OCI-M1 (cell line): ENCODE measurements around the gene GLS2.
A peak's percentile ranks its signal among the peaks of the same experiment; 100 is the strongest.

ENCODE experiments used
- DNase-seq: peaks from one replicate; lab custom pipeline; 2025; lab: John Stamatoyannopoulos, UW

The GLS2 gene

GRCh38 chr12:56437430-56438176 is 50.4 kb downstream of the GLS2 start:
- peak; percentile 76 for DNase-seq

GRCh38 chr12:56434828-56435227 is 53.1 kb downstream of the GLS2 start:
- no peak for DNase-seq

- no peak for DNase-seq
Measured at GRCh38 chr12:56431850-56432249, 56.1 kb downstream of the GLS2 start.

GRCh38 chr12:56431288-56431687 is 56.7 kb downstream of the GLS2 start:
- DNase-seq, result no peak

GRCh38 chr12:56425940-56426438 is 62.0 kb downstream of the GLS2 start:
- DNase-seq, result no peak

GRCh38 chr12:56425193-56425592 is 62.8 kb downstream of the GLS2 start:
- no peak for DNase-seq
